PC-9 (cell line): ENCODE data around the gene DST. TPM values are rescaled to one million over a fixed set of nuclear protein-coding genes. Genes with fewer than 3 reads are reported as not detected.

Source experiments
- BruUV-seq: library from RNA; stranded (reverse); fragments of 400-500 nt; replicated peaks from 2 replicates; lab custom pipeline; 2021; lab: Mats Ljungman, UMichigan
- CTCF ChIA-PET: fragments of 300-600 bp; sonication (Branson Sonifier 250); formaldehyde crosslinking; loops from one replicate; lab custom pipeline; 2022; ENCODE audit warnings: antibody characterized with exemption; lab: Charles Lee
- POLR2A ChIA-PET: fragments of 300-600 bp; sonication (Branson Sonifier 250); formaldehyde crosslinking; loops from one replicate; lab custom pipeline; 2022; ENCODE audit warnings: antibody characterized with exemption; ENCODE audit not compliant: unreplicated experiment; lab: Charles Lee
- DNase-seq, 2 experiments: peaks; one replicate each; pipeline versions ENCODE4 v3.0.0 to v3.0.0-alpha.2; 2015 to 2022; ENCODE audit warnings: mixed read lengths in 1 of 2
- H2AFZ ChIP-seq: fragments of 200-600 bp; sonication (generic); 2 replicates; pipeline ENCODE4 v1.8.1; 2017; ENCODE audit warnings: antibody characterized with exemption
- H3F3A ChIP-seq: fragments of 200-600 bp; sonication (generic); 2 replicates; pipeline ENCODE4 v1.8.1; 2017; ENCODE audit warnings: antibody characterized with exemption, mild to moderate bottlenecking, low read depth; ENCODE audit not compliant: insufficient read depth
- H3K27ac ChIP-seq: fragments of 200-600 bp; sonication (generic); 2 replicates; pipeline ENCODE4 v1.6.1; 2016; ENCODE audit warnings: mixed run types
- H3K27me3 ChIP-seq: fragments of 200-600 bp; sonication (generic); 2 replicates; pipeline ENCODE4 v1.6.1; 2016; ENCODE audit warnings: low read depth, mixed run types; ENCODE audit not compliant: insufficient read depth
- H3K36me3 ChIP-seq: fragments of 200-600 bp; sonication (generic); 2 replicates; pipeline ENCODE4 v1.6.1; 2016; ENCODE audit warnings: low read depth, mixed run types
- H3K4me1 ChIP-seq: fragments of 200-600 bp; sonication (generic); replicated peaks from 2 replicates; pipeline ENCODE4 v1.6.1; 2016; ENCODE audit warnings: mixed run types; ENCODE audit not compliant: insufficient read depth
- H3K4me2 ChIP-seq: fragments of 200-600 bp; sonication (generic); 2 replicates; pipeline ENCODE4 v1.6.1; 2017; ENCODE audit warnings: mixed run types
- H3K4me3 ChIP-seq: fragments of 200-600 bp; sonication (generic); 2 replicates; pipeline ENCODE4 v1.6.1; 2016; ENCODE audit warnings: mixed run types
- H3K79me2 ChIP-seq: fragments of 200-600 bp; sonication (generic); 2 replicates; pipeline ENCODE4 v1.6.1; 2017; ENCODE audit warnings: low read depth, mixed run types
- H3K9me2 ChIP-seq: fragments of 200-600 bp; sonication (generic); 2 replicates; pipeline ENCODE4 v1.8.1; 2017; ENCODE audit warnings: mild to moderate bottlenecking; ENCODE audit not compliant: insufficient read depth
- H3K9me3 ChIP-seq: fragments of 200-600 bp; sonication (generic); 2 replicates; pipeline ENCODE4 v1.8.1; 2016; ENCODE audit warnings: low read depth; ENCODE audit not compliant: insufficient read depth
- H4K20me1 ChIP-seq: fragments of 200-600 bp; sonication (generic); 2 replicates; pipeline ENCODE4 v1.8.1; 2017; ENCODE audit not compliant: insufficient read depth
- CTCF ChIP-seq: fragments of 200-600 bp; sonication (generic); conservative IDR thresholded peaks from 2 replicates; pipeline ENCODE4 v1.6.1; 2017; ENCODE audit warnings: mixed run types, antibody characterized with exemption, mild to moderate bottlenecking, moderate library complexity
- EZH2 ChIP-seq: fragments of 200-600 bp; sonication (generic); IDR thresholded peaks from 2 replicates; pipeline ENCODE4 v1.8.0; 2017; ENCODE audit warnings: antibody characterized with exemption, low read depth
- intact Hi-C: fragments of 100-400 bp; cut with micrococcal nuclease; formaldehyde crosslinking; loops from one replicate; pipeline ENCODE4 v1.10.0; 2022; ENCODE audit not compliant: unreplicated experiment
- total RNA-seq: library from RNA; stranded (reverse); gene quantifications from 2 replicates; pipeline ENCODE4 v1.2.3, GENCODE V29; 2021

DST gene
- total RNA-seq, 1 experiment from 2014 or later: 217 TPM

- H3K79me2 ChIP-seq: no peaks in the 10 kb centered on the region
- H3K4me1 ChIP-seq: no peaks in the 10 kb centered on the region
- no peak for TF ChIP-seq EZH2
- no peak for TF ChIP-seq CTCF
- no peak overlapping the region for H3K4me2 ChIP-seq
- H3K9me2 ChIP-seq: no peaks in the 10 kb centered on the region
- ChIA-PET CTCF (no interaction called here), POLR2A (no interaction called here)
- intact Hi-C loops: no loop called here
- BruUV-seq: no TSS peak
- H3K36me3 ChIP-seq: peaks cover 21% of the 10 kb centered on the region; the same call in 1 of the 2 replicates
- no peak overlapping the region for H3K4me3 ChIP-seq
- no peak for DNase-seq
- H3K9me3 ChIP-seq: no peaks in the 10 kb centered on the region
- H3K27me3 ChIP-seq: no peaks in the 10 kb centered on the region
- no peak overlapping the region for H2AFZ ChIP-seq
- H3F3A ChIP-seq: no peaks in the 10 kb centered on the region
- no peak overlapping the region for H3K27ac ChIP-seq
- no peaks in the 10 kb centered on the region for H4K20me1 ChIP-seq
Observed at GRCh38 chr6:56513631-56514030, 129.1 kb downstream of the DST start.

- no peak overlapping the region for H3K4me3 ChIP-seq
- no peak for TF ChIP-seq EZH2
- no peak for TF ChIP-seq CTCF
- no peaks in the 10 kb centered on the region for H3K79me2 ChIP-seq
- H3K4me1 ChIP-seq: no peaks in the 10 kb centered on the region
- no peaks in the 10 kb centered on the region for H3K27me3 ChIP-seq
- intact Hi-C loops: no loop called here
- no TSS peak for BruUV-seq
- ChIA-PET POLR2A (no interaction called here), CTCF (no interaction called here)
- DNase-seq: no peak
- H3K9me2 ChIP-seq: no peaks in the 10 kb centered on the region
- no peaks in the 10 kb centered on the region for H4K20me1 ChIP-seq
- H3K4me2 ChIP-seq: no peak overlapping the region
- H3K9me3 ChIP-seq: no peaks in the 10 kb centered on the region
- H3K27ac ChIP-seq: no peak overlapping the region
- 0 out of 2 replicates have a peak, but pooled peaks cover 2% of the 10 kb centered on the region for H3F3A ChIP-seq
- H3K36me3 ChIP-seq: peaks cover 17% of the 10 kb centered on the region; the same call in 1 of the 2 replicates
- H2AFZ ChIP-seq: no peak overlapping the region
Observed at GRCh38 chr6:56511591-56511990, 131.1 kb downstream of the DST start.

- no peak for DNase-seq
- Histone ChIP-seq H2AFZ (no peak overlapping the region), H3K9me2 (no peaks in the 10 kb centered on the region), H3K27ac (no peak overlapping the region), H4K20me1 (no peaks in the 10 kb centered on the region), H3K79me2 (no peaks in the 10 kb centered on the region), H3K9me3 (no peaks in the 10 kb centered on the region), H3K4me1 (no peaks in the 10 kb centered on the region), H3K36me3 (peaks cover 17% of the 10 kb centered on the region; the same call in 1 of the 2 replicates), H3K4me3 (no peak overlapping the region), H3K4me2 (no peak overlapping the region), H3K27me3 (no peaks in the 10 kb centered on the region), H3F3A (0 out of 2 replicates have a peak, but pooled peaks cover 5% of the 10 kb centered on the region)
- BruUV-seq: no TSS peak
- ChIA-PET POLR2A (no interaction called here), CTCF (no interaction called here)
- no peak for TF ChIP-seq EZH2
- TF ChIP-seq CTCF: no peak
- intact Hi-C loops: no loop called here
Observed at GRCh38 chr6:56510984-56511531, 131.6 kb downstream of the DST start.
